GM18870 (cell line): ENCODE measurements around the gene FOXD3.

Experiments
- ATAC-seq: cut with Tn5 transposase; IDR thresholded peaks from one replicate; pipeline ENCODE4 v1.9.1; 2021; ENCODE audit warnings: moderate library complexity; ENCODE audit not compliant: unreplicated experiment

Gene FOXD3

GRCh38 chr1:63320022-63320721 is 2.2 kb upstream of the FOXD3 start:
- no peak for ATAC-seq

GRCh38 chr1:63321066-63321784 is 1.1 kb upstream of the FOXD3 start:
- ATAC-seq = no peak

- no peak for ATAC-seq
Measured at GRCh38 chr1:63321785-63322113, 618 bp upstream of the FOXD3 start.

- no peak for ATAC-seq
Measured at GRCh38 chr1:63322944-63323864, 837 bp downstream of the FOXD3 start.

- no peak for ATAC-seq
Measured at GRCh38 chr1:63323865-63324778, 1.8 kb downstream of the FOXD3 start.

- no peak for ATAC-seq
Measured at GRCh38 chr1:63324779-63325119, 2.4 kb downstream of the FOXD3 start.

- no peak for ATAC-seq
Measured at GRCh38 chr1:63325279-63325985, 3.1 kb downstream of the FOXD3 start.

GRCh38 chr1:63326106-63326472 is 3.7 kb downstream of the FOXD3 start:
- ATAC-seq = no peak

- no peak for ATAC-seq
Measured at GRCh38 chr1:63326473-63327380, 4.4 kb downstream of the FOXD3 start.

- no peak for ATAC-seq
Measured at GRCh38 chr1:63327417-63328054, 5.2 kb downstream of the FOXD3 start.

GRCh38 chr1:63328122-63328521 is 5.8 kb downstream of the FOXD3 start:
- ATAC-seq = no peak

- ATAC-seq = no peak
Measured at GRCh38 chr1:63328781-63329180, 6.4 kb downstream of the FOXD3 start.

GRCh38 chr1:63329621-63330330 is 7.4 kb downstream of the FOXD3 start:
- ATAC-seq = no peak

GRCh38 chr1:63330331-63330916 is 8.1 kb downstream of the FOXD3 start:
- ATAC-seq = no peak

- no peak for ATAC-seq
Measured at GRCh38 chr1:63342402-63342801, 20.0 kb downstream of the FOXD3 start.

GRCh38 chr1:63343922-63344321 is 21.6 kb downstream of the FOXD3 start:
- ATAC-seq = no peak

- ATAC-seq = no peak
Measured at GRCh38 chr1:63350320-63350719, 28.0 kb downstream of the FOXD3 start.

GRCh38 chr1:63352736-63353135 is 30.4 kb downstream of the FOXD3 start:
- ATAC-seq = no peak
